CD1c-positive myeloid dendritic cell (primary cell): ENCODE results near the gene ONECUT1.

Experiments used
- DNase-seq: peaks from one replicate; pipeline ENCODE4 v3.0.0-alpha.2; 2016; ENCODE audit errors: extremely low spot score

ONECUT1 gene

DNA sequence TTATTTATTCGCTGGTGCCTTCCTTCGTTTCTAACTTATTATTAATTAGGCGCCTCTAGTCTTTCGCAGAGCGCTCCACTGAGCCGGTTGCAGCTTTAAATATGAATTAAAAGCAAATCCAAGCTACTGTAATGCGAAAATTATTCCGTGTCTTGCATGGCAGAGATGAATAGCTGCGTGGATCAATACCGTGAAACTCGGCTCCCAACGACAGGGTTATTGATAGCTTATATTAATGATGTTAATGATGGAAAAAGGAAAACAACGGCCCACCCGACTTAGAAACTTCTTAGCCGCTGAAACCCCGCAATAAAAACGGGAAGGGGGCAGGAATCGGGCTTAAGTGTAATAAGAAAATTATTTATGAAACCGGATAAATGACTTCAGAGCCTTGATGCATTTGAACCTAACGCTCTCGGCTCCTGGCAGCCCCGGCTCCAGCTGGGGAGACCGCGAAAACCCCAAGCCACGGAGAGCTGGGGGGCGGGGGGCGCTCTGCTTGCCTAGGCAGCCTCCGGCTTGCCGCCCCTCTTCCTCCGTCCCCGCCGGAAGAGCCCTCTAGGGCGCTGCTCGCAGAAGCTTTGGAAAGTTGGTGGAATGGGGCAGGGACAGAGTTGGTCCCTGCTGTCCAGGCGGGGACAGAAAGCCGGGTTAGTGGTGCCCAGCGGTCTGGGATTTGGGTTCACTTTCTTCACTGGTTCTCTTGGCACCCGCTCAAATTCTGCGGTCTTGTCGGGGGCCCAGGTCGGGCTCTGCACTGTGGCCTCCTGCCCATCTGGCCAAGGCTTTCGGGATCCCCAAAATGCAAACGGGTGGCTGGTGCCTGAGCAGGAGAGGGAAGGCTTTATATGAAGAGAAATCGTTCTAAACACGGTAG, 7.7 kb upstream of the ONECUT1 start:
- no peak for DNase-seq

DNA sequence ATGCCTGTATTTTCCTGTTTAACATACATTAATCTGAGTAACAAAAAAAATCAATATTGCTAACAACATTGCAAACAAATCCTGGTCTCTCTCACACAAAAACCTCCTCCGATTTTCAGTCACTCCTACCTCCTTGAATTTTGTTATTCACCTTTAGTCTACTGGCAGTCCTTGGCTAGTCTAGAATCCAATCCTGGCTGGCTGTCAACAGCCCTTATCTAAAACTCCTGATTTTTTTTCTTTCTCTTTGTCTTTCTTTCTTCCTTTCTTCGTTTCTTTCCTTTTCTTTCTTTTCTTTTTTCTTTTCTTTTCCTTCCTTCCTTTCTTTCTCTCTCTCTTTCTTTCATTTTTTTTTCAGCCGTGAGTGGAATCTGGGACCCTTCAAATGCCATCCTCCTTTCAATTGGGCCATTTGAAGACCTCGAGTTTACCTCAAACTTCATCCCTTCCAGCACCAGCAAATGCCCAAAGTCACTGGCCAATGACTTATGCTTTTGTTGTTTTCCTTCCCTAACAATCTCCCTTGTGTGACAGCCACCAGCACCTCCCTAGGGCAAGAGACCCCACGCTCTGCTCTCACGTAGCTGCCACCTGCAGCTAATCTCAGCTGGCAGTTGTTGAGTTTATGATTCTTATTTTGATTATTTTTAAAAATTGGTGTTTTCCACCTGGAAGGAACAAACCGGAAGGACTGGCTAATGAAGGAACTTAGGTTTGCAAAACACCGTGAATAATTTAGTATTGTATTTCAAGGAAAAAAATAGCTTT, 6.8 kb upstream of the ONECUT1 start:
- DNase-seq: no peak

DNA sequence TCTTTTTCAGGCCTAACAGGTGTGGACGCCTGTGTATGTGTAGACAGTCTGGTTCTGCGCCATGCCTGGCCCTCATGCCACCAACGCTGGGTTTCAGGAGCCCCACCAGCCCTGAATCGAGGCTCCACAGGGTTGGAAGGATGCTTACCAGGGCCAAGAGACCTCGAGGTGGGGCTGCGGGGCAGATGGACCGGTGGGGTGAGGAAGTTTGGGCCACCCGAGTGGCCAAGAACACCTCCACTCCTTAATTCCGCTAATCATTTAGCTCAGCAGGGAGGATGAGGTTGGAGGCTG, 6.0 kb upstream of the ONECUT1 start:
- DNase-seq: no peak

DNA sequence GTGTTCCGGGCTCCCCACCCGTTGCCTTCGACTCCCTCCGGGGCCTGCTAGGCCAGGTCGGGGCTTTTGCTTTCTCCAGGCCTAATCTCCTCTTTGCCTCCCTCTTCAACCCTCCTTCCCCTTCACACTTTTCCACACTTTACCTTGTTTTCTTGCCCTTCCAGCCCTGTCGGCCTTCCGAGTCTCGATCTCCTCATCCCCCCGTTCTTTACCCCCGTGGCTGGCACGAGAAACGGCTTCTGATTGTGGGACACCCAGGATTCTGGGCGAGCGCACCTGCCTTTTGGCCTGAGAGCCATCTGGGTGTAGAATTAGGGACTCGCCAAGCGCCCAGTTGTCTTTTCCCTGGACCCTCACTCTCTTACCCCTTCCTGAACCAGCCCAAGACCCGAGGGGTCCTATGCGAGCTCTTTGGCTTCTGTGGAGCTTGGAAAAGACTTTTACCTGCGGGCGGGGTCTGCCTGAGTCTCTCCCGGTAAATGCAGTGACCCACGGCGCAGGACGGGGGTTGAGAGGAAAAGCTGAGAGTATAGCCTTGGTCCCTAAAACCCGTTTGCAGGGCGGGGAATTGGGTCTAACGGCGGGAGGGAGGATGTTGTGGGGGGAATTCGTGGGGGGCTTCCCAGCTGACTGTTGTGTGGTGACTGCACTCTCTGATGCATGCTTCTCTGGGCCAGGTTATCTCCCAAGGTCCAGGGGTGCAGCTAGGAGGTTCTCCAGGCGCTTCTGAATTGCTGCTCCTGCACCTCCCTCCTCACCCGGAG, 5.5 kb upstream of the ONECUT1 start:
- no peak for DNase-seq

DNA sequence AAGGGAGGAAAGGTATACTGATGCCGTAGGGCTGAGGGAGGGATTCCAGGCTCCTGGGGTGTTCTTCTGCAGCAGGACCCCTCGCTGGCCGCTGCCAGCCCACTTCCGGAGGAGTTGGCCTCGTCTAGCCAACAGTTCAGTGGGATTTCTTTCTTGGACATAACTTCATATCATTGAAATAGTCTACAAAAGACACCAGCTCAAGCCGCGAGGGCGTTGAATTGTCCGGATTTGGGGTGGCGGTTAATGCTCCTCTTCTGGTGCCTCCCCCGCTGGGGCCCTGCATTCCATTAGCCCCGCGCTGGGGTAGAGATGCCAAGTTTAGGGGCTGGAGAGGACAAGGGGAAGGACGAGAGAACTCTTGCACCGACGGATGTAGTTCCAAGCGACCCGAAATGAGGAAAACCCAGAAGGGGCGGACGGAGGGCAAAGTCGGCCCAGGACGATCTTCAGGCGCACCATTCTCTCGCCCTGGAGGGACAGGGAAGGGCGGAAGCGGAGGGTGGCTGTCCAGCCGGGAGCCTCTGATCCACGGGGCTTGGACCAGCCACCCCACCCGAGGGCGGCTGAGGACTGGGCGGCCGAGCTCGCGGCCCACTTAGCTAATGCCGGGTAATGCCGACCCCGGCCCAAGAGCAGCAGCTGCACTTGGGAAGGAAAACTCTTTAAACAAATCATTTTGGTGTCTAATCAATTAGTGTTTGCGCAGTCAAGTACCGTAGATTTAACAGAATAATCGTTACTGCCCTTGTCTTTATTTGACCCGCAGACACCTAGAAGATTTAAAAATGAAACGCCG, 4.7 kb upstream of the ONECUT1 start:
- DNase-seq: no peak

DNA sequence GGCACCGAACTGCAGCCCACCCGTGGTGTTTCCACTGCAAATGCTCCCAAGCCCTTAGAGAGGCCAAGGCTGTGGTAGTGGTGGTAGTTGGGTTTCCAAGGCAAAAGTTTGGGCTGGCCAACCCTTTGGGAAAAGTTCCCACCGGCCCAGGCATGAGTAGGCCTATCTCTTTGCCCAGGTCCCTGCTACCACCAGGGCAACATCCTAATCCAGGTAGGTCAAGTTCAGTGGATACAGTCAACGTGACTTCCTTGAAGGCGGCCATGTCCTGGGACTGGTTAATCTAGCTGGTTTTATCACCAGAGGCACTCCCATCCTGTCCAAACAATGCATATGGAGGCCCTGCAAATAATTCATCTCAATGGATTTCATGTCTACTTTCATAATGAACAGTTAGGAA, 1.6 kb upstream of the ONECUT1 start:
- DNase-seq: no peak

DNA sequence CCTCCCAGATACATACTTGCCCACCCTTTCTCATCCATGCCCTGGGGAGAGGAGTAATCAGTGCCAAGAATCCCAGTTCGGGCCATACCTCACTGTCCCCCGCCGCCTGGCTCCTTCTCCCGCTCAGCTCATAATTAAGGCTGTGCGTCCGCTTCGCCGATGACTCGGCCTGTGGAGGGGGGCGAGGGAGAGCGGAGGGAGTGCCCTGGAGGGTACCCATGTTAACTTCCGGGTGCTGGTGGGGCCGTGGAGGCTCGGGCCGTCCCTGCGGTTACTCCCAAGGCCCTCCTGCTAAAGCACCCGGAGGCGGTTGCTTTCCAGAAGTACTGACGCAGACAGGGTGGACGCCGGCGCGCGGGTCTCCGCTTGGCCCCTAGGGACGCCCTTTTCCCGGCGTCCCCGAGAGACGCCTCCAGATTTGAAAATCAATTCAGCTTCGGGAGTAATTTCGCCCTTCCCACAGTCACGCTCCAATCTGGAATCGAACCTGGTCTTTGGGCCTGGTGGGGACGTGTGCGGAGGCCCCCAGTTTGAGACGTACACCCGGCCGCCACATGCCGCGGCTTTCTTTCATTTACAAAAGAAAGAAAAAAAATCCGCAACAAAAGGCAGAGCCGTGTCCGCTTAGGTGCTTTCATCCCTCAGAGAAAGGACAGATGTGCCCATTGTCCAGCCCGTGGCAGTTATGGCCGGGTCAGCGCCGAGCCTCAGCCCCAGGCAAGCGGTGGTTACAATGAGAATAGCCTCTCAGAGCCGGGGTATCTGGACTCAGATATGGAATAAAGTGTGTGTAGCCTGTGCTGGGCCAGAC, 1.0 kb upstream of the ONECUT1 start:
- DNase-seq: no peak

DNA sequence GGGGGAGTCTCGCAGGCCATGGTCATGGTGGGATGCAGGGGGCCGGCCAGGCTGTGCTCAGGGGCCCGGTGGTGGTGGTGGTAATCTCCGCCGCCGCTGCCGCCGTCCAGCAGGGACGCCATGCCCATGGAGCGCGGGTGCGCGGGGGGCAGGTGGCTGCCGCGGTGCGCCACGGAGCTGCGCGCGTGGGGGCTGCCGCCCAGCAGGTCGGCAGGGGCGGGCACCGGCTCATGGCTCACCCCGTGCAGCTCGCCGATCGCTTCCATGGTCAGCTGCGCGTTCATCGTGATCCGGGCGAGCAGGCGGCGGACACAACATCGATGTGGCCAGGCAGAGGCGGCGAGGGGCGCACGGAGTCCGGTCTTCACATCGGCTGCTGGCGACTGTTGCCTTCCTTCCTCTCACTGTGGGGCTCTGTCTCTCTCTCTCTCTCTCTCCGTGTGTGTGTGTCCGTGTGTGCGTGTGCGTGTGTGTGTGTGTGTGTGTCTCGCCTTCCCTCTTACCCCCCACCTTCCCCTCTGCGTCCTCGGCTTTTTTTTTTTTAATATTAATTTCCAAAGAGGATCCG, 451 bp downstream of the ONECUT1 start:
- no peak for DNase-seq

DNA sequence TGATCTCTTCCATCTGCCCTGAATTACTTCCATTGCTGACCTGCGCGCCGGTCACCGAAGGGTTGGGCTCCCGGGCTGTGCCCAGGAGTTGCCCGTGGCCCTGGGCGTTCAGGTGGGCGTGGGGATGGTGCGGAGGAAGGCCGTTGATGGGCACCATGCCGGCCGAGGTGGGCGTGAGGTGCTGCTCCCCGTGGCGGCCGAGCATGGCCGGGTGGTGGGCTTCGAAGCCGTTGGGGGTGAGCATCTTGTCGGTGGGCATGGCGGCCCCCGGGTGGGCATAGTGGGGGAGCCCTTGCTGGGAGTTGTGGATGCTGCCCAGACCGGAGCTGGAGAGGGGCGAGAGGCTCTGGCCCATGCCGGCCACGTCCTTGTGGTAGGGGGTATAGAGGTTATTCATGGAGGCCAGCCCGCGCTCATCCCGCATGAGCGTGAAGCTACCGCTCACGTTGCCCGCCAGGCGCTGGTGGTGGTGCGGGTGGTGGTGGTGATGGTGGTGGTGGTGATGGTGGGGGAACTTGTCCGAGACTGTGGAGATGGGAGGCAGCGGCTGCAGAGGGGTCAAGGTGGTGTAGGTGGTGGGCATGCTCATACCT, 1.0 kb downstream of the ONECUT1 start:
- DNase-seq: no peak

DNA sequence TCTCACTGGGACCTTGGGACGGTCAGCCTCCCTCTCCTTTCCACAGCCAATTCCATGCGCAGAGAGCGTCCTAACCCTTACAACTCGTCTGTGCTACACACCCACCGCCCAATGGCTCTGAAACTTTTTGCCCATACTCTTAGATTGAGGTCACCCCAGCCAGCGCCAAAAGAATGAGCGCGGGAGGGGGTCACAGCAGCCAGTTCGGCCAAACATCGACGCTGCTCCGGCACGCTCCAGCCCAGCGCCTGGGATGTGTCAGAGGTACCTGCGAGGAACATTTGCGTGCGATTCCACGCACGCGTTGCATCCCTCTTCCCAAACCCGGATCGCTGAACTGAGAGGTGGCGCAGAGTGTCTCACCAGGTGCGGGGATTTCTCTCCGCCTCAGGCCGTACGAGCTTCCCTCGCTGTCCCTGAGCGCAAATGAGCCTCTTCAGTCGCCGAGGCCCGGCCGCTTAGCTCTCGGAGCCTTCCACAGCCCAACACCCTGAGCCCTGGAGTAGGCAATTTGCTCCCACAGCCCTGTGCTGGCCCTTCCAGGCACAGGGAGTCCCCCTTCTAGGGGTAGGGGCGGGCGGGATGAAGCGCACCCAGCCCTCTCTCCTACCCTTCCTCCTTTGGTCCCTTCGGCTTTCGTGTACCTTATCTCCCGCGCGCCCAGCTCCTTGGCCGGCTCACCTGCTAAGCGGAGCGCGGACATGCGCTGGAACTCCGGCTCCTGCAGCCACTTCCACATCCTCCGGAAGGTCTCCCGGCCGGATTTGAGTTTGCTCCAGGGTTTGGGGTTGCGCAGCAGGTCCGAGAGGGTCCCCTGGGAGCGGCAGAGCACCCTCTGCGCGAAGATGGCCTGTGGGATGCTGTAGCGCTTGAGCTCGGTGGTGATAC, 1.8 kb downstream of the ONECUT1 start:
- no peak for DNase-seq

DNA sequence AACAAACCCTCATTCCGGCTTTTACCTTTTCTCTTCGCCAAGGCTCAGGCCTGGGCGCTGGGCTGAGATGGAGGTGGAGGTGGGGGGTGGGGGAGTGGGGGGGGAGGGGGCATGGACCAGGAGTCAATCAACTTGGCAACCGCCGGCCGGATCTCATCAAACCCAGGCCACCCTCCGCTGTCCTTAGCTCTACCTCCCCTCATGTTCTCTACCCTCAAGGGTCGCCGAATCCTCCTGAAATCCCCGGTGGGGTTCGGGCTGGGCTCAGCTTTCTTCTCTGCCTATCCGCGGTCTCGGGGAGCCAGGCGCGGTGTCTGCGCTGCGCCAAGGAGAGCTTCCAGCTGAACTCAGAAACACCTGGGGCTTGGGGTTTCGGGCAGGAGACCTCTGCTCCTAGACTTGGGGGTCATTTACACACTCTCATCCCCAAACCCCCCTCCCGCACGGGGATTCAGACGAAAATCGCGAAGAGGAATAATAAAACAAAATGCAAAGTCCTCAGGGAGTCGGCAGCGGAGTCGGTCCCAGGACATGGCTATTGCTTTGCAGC, 2.5 kb downstream of the ONECUT1 start:
- no peak for DNase-seq

DNA sequence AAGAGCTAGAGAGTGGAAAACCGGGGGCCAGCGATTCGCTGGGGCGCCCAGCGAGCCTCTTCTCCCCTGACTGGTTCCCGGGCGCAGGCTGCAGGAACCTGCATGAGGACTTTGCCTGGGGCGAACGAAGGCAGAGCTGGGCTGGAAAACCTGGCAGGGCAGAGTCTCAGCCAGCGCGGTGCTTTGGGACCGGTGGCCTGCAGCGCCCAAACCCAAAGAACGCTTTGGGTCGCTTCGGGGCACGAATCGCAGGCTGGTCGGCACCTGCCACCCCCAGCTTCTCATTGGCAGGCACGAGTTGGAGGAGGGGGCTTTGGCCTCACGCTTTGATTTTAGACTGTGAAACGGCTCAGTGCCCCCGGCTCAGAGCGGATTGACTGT, 3.0 kb downstream of the ONECUT1 start:
- no peak for DNase-seq

DNA sequence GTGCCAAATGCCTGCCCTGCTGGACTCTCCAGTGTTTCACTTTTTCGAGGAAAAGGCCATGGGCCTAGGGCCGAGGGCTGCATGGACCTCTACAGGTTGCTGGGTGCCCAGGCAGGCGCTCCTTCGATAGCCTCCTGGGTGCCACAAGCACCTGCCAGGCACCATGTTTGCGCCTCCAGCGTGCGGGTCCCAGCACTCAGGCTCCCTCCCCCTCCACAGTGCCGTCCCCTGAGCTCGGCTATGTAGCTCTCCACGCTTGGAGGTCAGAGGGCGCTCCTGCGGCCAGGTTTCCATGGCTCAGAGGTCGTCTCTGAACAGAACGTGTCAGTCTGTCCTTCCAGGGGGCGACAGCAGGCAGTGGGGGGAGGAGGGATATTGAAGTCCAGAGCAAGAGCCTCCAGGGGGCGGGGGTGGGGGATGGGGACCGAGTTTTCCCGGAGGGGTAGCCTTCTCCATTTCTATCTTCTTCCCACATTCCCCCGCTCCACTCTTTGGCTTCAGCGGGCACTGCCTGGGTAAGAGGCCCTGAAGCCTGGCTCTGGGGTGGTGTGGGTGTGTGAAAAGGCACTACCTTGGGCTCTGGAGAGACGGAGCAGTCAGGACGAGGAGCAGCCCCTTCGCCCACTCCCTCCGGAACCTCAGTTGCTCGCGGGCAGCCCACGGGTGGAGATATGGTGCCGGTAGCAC, 3.6 kb downstream of the ONECUT1 start:
- DNase-seq: no peak

DNA sequence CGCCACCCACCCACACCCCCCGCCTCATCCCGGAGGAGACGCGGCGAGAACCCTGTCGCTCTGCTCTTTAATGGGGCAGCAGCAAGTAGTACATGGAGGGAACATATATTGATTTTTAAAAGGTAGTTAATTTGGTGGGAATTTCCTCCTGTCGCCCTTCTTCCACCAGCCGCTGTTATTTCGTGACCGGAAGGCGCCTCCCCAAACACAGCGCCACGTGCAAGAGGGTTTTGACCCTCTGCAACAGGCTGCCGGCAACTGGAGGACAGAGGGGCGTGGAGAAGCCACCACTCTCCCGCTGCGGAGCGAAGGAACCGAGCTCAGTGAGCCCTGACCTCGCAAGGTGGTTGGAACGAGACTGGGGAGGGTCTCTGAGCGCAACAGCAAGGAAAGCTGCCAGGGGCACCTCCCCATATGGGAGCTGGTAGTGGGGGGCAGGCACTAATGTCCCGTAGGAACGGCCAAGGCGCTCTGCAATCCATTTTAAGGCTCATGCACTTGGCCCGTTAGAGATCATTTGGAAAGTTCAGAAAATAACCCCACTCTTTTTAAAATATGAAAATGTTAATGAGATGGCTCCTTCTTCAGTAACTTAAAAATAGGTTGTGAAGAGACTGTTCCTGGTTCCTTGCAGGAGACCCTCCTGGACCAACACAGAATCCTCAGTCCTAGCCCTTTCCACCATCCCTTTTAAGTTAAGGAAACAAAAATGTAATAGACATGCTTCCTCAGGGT, 4.3 kb downstream of the ONECUT1 start:
- DNase-seq: no peak

DNA sequence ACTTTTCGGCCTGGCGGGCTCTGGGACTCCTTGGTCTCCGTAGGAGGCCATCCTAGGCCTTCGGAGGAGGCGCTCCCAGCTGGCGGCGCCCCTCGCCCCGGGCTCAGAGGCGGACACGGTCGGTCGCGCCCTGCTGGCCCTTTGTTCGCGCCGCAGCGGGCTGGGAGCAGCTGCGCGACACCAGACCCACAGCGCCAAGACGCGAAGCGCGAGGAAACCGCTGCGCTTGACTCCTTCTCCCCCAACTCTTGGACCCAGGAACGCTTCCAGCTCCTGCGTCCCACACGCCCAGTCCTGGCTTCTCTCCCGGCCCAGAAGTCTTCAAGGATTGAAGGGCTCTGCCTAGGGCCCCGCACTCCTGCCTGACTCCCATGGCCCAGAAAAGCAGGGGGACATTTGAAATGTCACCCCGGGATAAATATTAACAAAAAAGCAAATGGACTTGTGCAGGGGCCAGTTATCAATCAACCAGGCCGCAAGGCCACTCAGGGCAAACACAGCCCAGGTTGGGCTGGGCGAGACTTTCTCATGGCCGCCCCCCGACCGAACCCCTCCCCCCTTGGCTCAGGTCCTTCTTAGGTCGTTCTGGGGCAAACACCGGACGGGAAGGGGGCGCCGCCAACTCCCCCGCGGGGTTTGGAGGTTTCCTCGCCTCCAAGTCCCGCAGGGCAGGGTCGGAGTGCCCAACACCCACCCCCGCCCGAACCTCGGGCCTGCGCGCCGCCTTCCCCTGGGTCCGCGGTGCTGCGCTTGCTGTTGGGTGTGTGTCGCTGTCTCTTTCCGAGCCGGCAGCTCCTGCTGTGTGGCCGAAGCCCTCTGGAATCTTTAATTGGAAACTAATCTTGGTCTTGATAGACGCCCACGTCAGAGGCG, 5.1 kb downstream of the ONECUT1 start:
- DNase-seq: no peak

DNA sequence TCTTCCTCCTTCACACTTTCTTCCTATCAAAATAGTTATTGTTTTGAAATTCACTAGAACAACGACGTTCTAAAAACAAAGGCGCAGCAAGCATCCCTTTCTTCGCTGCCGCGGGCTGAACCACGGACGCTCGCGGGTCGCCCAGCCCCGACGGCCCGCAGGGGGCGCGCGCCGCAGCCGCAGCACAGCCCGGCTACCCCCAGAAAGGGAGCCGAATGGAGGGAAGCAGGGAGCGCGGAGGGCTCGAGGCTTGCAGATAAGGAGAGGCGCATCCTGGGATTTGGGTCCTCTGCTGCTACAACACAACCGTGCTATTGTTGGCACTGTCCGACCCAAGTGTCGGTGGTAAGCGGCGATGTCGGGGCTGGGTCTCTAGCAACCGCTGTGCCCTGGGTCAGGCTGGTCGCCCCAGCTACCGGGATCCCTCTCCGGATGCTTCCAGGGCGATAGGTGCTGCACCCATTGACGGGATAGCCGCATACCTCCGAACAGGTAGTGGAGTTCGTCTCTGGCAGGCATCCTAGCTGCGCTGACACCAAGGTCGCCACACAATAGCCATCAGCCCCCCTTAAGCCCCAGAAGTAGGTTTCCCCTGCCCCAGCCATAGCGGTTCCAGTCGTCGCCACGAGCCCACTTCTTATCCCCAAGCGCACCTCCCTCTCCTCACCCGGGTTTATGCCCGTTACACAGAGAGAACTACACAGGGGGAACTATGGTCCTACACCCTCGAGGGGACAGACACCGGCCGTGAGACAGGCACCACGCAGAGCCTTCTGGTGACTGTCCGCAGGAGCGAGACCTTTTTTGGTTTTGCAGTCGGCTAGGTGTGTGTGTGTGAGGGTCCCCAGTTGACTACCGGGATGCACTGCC, 6.0 kb downstream of the ONECUT1 start:
- DNase-seq: no peak
